ENCODE results near the gene TMEM52.

TMEM52 gene

DNA sequence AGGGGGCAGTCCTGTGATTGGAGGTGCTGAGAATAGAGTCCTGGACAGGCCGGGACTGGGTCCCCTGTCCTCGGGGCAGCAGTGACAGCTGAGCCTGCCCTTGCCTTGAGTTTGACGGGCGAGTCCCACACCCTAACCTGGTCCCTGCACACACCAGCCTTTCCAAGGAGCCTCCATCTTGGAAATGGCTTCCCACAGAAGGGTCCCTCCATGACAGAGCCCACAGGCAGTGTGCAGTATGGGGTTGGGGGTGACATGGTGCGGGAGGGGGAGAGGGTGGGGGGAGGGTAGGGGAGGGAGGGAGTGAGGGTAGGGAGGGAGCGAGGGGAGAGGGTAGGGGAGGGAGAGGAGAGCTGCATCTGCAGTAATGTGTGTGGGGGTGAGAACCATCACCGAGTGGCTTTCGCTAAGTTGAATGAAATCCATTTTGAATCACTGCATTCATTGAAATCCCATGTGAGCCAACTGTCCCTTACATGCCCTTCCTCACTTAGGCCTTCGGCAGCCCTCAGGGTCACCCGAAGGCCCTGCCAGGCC is 10.1 kb upstream of the TMEM52 start:
- no peaks in the 10 kb centered on the region for H3K79me2 ChIP-seq (ENCODE audit: low read length)
- peaks cover 6% of the 10 kb centered on the region for H3K9me3 ChIP-seq (ENCODE audit: insufficient read depth, low read length)
- no peak overlapping the region for H3K4me2 ChIP-seq (ENCODE audit: low read length)
- H3K27me3 ChIP-seq (ENCODE audit: low read depth, low read length), result no peaks in the 10 kb centered on the region
- no peak for TF ChIP-seq CTCF (IDR thresholded peaks at IDR 0.05; ENCODE audit: low read depth, low read length)
- TF ChIP-seq EZH2phosphoT487 (IDR thresholded peaks at IDR 0.05; ENCODE audit: low read depth), result no peak
- no peaks in the 10 kb centered on the region for H3K36me3 ChIP-seq (replicated peaks; ENCODE audit: low read depth, low read length)
- H3K4me1 ChIP-seq (ENCODE audit: low read length), result no peaks in the 10 kb centered on the region
- no peak overlapping the region for H3K4me3 ChIP-seq (ENCODE audit: low read length)
- no peaks in the 10 kb centered on the region for H4K20me1 ChIP-seq (ENCODE audit: insufficient read depth, low read length)
- no peak overlapping the region for H2AFZ ChIP-seq (ENCODE audit: low read depth, low read length)
- no peak overlapping the region for H3K27ac ChIP-seq (ENCODE audit: low read length)
- H3K9ac ChIP-seq (ENCODE audit: low read length), result no peak overlapping the region

- Histone ChIP-seq H2AFZ (ENCODE audit: low read depth, low read length) (no peak overlapping the region), H3K27me3 (ENCODE audit: low read depth, low read length) (no peaks in the 10 kb centered on the region), H3K4me2 (ENCODE audit: low read length) (no peak overlapping the region)
Observed at GRCh38 chr1:1928231-1929101, 9.4 kb upstream of the TMEM52 start.

DNA sequence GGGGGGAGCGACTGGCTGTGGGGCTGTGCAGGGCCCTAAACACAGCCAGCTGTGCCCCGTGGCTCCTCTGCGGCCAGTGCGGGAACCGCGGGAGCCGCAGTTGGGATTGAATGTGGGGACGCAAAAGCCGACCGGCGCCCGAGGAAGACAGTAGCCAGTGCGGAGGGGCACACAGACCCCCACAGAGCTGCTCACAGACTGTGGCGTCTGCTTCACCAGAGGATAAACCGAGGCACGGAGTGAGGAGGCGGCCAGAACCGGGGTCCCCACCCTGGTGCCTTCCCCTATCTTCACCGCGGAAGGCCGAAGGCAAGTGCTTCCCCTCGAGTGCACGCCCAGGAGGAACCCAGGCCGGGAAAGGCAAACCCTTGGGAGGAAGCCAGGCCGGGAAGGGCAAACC is 8.7 kb upstream of the TMEM52 start:
- Histone ChIP-seq H3K4me2 (ENCODE audit: low read length) (no peak overlapping the region), H4K20me1 (ENCODE audit: insufficient read depth, low read length) (no peaks in the 10 kb centered on the region), H2AFZ (ENCODE audit: low read depth, low read length) (no peak overlapping the region), H3K27ac (ENCODE audit: low read length) (no peak overlapping the region), H3K9me3 (ENCODE audit: insufficient read depth, low read length) (no peaks in the 10 kb centered on the region), H3K4me3 (ENCODE audit: low read length) (no peak overlapping the region), H3K79me2 (ENCODE audit: low read length) (no peaks in the 10 kb centered on the region), H3K4me1 (ENCODE audit: low read length) (no peaks in the 10 kb centered on the region), H3K36me3 (replicated peaks; ENCODE audit: low read depth, low read length) (no peaks in the 10 kb centered on the region), H3K9ac (ENCODE audit: low read length) (no peak overlapping the region), H3K27me3 (ENCODE audit: low read depth, low read length) (no peaks in the 10 kb centered on the region)
- TF ChIP-seq EZH2phosphoT487 (IDR thresholded peaks at IDR 0.05; ENCODE audit: low read depth) (no peak), CTCF (IDR thresholded peaks at IDR 0.05; ENCODE audit: low read depth, low read length) (no peak)

More at GRCh38 chr1:1928231-1929101, 9.4 kb upstream of the TMEM52 start:
- Histone ChIP-seq H3K4me3 (ENCODE audit: low read length) (no peak overlapping the region), H3K36me3 (replicated peaks; ENCODE audit: low read depth, low read length) (no peaks in the 10 kb centered on the region), H3K79me2 (ENCODE audit: low read length) (no peaks in the 10 kb centered on the region), H3K4me1 (ENCODE audit: low read length) (no peaks in the 10 kb centered on the region), H4K20me1 (ENCODE audit: insufficient read depth, low read length) (no peaks in the 10 kb centered on the region), H3K27ac (ENCODE audit: low read length) (no peak overlapping the region), H3K9ac (ENCODE audit: low read length) (no peak overlapping the region), H3K9me3 (ENCODE audit: insufficient read depth, low read length) (no peaks in the 10 kb centered on the region)
- no peak for TF ChIP-seq EZH2phosphoT487 (IDR thresholded peaks at IDR 0.05; ENCODE audit: low read depth)
- no peak for TF ChIP-seq CTCF (IDR thresholded peaks at IDR 0.05; ENCODE audit: low read depth, low read length)

DNA sequence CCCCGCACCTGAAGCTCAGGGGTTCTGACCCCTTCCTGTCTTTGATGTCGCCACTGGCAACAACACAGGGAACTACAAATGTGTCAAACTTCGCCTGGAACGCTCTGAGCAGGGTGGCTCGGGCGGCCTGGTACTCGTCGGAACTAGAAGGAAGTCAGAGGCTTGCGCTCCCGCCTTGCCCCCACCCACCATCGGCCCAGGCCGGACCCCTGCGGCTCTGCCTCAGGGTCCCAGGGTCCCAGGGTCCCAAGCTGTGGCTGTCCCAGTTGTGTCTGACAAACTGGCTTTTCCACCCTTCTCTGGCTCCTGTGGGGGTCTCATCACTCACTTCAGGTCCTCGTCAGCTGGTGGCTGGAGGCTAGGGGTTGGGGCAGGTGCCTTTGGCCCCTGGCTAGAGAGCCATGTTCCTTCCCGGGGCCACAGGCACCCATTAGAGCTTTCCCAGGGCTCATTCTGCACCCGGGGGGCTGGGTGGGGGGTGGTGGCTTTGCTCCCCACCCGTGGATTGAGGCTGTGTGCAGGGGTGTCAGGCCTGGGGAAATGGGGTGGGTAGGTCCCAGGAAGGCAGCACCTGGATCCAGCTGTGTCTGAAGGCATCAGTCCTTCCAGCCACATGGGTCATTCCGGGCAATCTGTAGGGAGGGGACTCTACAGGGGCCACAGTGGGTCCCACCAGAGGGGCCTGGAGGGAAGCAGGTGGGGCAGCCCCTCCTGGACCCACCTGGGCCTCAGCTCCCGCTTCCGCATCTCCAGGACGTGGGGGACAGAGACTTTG is 8.0 kb upstream of the TMEM52 start:
- Histone ChIP-seq H3K79me2 (ENCODE audit: low read length) (no peaks in the 10 kb centered on the region), H2AFZ (ENCODE audit: low read depth, low read length) (no peak overlapping the region), H3K27ac (ENCODE audit: low read length) (no peak overlapping the region), H3K4me3 (ENCODE audit: low read length) (no peak overlapping the region), H3K36me3 (replicated peaks; ENCODE audit: low read depth, low read length) (no peaks in the 10 kb centered on the region), H3K9me3 (ENCODE audit: insufficient read depth, low read length) (no peaks in the 10 kb centered on the region), H3K4me1 (ENCODE audit: low read length) (no peaks in the 10 kb centered on the region), H4K20me1 (ENCODE audit: insufficient read depth, low read length) (no peaks in the 10 kb centered on the region), H3K27me3 (ENCODE audit: low read depth, low read length) (no peaks in the 10 kb centered on the region), H3K9ac (ENCODE audit: low read length) (no peak overlapping the region), H3K4me2 (ENCODE audit: low read length) (no peak overlapping the region)
- no peak for TF ChIP-seq CTCF (IDR thresholded peaks at IDR 0.05; ENCODE audit: low read depth, low read length)
- TF ChIP-seq EZH2phosphoT487 (IDR thresholded peaks at IDR 0.05; ENCODE audit: low read depth), result no peak
